NCI-H345 treated with DMSO at 0.1 percent for 48 hours (cell line): ENCODE measurements around the gene ZNF189.

ENCODE experiments used
- DNase-seq: peaks from one replicate; lab custom pipeline; 2025; ENCODE audit not compliant: unreplicated experiment; lab: John Stamatoyannopoulos, UW

Gene ZNF189

DNA sequence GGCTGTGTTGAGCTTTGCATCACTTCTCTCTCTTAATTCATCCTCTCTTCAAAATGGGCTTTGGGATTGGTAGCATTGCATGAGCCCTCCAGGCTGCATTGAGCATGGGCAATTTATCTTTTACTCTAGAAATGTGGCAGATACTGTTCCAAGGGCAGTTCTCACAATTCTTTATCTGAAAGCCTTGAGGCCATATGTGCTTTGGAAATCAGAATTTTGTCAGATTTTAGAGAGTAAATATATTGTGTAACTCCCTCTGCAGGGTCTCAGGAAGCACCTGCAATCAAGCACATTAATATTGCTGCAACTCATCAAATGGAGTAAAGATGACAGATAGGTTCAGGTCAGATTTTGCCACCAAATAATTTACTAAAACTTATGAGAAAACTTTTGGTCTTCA lies 19.3 kb downstream of the ZNF189 start:
- DNase-seq: no peak

DNA sequence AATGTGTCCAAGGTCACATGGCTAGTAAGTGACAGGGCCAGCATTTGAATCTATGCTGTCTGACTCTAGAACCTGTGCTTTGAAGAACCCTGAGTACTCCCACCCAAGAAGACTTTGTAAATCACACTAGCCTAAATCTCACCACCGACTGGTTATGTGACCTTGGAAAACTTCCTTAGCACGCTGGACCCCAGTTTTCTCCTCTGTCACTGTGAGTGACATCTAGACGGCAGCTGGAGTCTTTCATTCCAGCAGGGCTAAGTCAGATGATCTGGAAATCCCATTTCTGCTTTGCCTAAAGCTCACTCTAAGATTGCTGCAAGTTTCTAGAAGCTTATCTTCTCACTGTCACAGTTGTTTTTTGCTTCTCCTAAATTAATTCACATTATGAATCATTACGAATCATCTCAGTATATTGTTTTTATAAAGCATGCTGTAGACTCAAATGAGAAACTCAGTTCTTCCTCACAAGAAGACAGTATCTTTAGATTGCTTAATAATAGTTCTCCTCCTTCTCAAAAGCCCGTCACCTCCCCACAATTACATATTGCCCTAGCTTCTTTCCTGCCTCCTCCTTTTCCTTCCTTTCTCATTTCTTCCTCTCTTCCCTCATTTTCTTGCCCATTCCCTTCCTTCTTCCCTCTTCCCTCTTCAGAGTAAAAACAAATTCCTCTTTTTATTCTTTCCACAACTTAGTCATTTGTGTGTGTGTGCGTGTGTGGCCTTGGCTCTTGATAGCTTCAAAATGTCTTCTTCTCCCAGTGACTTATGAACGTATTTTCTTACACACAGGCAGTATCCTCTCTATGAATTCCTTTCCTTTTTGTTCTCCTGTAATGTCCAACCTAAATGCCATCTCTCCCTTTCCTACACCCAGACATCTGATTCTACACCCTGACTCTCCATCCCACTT lies 20.1 kb downstream of the ZNF189 start:
- DNase-seq: no peak

DNA sequence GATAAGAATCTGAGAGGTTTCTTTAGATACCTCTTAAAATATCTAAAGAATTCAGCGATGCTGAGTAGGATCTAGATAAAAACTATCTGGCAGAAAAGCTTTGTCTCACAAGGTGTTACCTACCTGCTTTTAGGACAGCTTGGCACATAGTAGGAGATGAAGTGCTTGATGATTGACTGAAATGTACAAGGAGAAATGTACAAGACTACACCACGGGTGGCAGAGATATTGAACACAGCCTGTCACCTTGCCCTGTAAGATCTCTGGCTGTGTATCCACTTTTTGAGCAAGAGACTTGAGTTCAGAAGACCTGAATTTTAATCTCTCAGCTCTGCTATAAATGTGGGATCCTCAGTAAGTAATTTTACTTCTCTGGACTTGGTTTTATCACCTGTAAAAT lies 21.2 kb downstream of the ZNF189 start:
- DNase-seq: no peak

DNA sequence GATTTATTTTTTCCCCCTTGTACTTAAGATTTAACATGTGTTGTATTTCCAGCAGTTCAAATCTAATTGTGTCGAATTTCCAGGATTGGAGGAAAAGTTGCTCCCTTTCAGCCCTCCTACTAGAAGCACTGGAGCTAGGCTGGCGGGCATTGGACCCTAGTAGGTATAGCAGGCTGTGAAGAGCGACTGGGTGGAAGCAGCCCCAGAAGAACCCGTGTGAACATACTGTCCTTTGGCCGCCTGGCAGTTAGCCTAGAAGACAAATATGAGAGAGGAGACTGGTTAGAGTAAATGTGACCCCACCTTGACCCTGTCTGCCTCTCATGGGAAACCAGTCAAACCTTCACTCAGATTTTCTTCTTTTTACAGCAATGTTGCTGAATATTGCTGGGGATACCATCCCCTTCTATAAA lies 23.0 kb downstream of the ZNF189 start:
- no peak for DNase-seq

DNA sequence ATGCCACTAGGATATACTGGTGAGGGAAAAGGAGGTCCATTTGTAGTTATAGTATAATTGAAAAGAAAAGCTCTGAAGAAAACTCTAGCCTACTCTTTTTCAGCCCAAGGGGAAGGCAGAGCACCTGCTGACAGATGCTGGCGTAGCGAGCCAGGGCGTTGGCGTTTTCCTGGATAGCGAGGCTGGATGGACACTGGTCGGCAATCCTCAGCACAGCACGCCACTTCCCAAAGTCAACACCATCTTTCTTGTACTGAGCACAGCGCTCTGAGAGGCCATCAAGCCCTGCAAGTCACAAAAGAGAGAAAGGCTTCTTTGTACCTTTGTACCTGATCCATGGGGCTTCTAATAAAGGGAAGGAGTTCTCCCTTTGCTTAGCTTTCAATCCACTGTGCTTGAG lies 28.7 kb downstream of the ZNF189 start:
- no peak for DNase-seq

DNA sequence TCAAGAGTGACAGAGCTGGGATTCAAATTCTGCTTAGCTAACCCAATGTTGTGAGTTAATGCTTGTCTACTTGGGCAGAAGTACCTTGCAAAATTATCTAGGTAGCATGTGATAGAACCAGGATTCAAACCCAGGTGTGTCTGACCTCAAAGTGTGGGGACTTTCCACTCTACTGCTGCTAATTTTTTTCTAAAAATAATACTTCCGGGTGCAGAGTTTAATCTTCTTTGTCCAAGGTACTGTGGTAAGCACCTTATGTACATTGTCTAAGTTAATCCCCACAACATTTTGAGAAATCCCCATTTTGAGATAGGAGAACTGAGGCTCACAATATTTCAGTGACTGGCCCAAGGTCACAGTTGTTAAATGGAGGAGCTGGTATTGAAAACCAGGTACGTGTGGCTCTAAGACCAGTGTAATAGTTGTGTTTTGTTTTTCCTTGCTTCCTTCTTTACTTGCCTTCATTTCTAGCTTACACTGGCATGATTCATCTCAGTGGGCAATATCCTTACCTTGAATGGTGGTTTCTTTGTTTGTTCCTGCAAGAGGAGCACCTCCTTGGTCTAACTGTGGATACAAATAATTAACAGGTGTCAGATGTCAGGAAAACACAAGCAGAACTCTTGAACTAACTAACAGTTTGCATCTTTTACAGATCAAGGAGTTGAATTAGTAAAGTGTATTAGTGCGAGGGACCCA lies 29.5 kb downstream of the ZNF189 start:
- no peak for DNase-seq

DNA sequence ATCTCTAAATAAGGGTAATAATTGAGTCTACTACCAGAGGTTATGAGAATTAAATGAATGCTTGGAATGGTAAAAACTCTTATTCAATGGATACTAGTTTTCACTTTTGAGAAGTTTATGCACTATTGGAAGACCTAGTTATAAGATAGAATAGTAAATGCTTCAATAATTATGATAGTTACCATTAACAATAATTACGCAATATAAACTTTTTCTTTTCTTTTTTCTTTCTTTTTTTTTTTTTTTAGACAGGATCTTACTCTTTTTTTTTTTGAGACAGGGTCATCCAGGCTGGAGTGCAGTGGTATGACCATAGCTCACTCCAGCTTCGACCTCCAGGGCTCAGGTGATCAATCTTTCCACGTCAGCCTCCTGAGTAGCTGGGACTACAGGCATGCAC lies 30.3 kb downstream of the ZNF189 start:
- DNase-seq: no peak

DNA sequence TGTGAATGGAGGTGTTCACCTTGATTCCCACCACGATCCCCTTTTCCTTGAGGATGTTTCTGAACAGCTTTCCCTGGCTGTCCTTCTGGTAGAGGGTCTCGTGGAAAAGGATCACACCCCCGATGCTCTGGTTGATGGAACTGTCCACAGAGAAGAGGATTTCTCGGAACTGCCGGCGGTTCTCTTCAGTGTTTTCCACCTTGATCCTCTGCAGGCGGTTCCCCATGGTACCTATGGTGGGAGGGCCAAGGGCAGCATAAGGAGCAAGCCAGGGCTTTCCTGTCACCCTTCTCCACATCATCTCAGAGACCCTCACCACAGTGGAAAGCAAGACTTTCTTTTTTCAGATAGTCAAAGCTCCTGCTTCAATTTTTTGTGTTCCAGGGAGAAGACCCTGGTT lies 31.1 kb downstream of the ZNF189 start:
- DNase-seq: no peak

DNA sequence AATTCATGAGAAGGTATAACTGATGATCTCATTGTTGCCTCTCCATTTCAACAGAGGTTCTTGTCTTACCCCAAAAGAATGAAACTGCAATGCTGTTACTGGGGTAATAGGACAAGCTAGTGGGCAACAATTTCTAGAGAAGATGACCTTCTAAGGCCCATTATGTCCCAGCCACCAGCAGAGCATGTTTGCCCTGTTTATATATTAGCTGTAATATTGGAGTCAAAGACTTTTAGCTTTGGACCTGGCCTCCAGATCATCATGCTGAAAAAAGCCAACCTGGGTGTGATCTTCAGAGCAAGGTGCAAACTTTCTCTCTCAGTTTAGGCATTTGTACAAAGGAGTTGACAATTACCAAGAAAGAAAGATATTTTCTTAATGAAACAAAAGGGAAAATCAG lies 33.5 kb downstream of the ZNF189 start:
- no peak for DNase-seq

DNA sequence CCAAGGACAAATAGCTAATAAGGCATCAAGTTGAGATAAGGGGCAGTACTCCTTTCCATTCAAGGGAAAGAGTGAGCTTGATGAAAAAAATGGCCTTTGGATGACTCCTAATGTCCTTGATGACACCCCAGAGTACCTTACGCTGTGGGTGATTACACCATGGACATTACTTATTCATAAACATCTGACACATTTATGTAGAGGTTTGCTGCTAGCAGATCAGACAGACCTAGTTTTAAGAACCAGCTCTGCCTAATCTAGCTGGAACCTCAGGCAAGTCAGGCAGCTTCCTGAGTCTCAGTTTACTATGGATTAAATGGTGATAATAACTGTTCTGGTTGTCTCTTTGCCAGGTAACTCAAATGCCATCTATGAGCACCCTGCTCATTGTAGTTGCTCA lies 34.1 kb downstream of the ZNF189 start:
- no peak for DNase-seq

DNA sequence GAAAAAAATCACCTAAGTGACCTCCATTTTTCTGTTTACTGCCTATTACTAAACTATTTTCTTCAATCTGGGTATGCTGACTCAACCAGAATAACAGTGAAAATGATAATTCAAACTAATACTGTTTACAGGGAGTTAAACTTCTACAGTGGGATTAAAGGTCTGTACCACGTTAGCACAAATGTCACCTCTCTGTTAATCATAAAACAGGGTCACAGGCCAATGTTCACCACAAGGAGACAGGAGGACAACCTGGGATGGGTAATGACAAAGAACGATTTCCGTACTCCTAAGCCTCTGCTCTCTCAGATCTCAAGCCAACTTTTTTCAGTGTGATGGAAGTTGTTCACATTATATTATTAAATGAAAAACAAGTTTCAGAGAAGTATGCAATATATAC lies 34.6 kb downstream of the ZNF189 start:
- DNase-seq: no peak

DNA sequence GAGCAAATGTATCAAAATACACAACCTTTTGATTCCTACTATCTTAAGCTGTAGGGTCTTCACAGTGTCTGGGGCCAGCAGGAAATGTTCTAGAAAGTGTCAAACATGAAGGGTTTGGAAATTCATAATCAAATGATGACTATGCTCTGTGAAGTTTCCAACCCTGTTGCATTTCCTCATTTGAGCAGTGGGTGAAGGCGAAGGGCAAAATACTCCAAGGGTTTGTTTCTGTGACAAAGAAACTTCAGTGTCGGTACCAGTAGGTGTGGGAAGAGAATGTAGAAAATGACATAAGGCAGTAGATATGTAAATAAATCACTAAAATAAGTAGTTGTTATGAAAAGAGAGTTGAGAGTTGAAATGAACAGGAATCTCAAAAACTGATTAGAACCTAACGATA lies 36.3 kb downstream of the ZNF189 start:
- DNase-seq: no peak

DNA sequence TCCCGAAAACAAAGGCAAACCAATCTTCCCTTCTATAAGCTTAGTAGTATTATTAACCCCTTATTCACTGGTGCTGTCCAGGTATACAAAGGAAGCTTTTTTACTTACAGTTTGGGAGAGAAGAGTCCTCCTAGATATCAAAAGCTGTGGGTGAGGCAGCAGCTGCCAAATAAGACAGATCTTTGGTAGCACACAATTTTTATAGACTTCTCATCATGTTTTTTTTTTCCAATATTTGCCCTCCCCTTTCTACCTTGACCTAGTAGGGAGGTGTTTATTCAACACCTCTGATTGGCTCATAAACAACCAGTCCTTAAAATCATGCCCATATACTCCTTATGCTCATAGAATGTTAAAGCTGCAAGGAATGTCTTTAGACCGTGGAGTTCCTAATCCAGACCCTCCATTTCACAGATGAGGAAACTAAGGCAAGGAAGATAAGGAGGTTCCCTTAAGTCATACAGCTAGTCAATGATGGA lies 37.0 kb downstream of the ZNF189 start, which contains the start of gene ALDOB:
Gene ALDOB (minus strand): TSS at position 174 of the 479 bp plus-strand sequence. CDS start 4,887 bp downstream, outside the sequence.
- no peak for DNase-seq

DNA sequence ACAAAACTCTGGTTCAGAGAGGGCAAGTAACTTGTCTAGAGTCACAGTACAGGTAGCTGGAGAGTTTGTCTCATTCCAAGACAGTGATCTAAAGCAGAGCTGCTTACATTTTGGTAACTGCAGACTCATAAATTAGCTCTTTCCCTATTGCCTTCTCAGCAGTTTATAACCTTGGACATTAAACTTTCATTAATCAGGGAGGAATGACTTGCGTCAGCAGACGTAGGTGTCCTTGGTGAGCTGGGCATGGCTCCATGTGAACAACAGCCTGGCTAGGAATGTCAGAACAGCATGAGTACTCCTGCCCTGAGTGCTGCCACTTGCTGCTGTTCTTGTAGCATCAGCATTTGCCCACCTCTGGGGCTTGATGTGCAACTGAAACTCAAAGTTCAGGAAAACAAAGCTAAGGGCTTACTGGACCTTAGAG lies 39.2 kb downstream of the ZNF189 start:
- DNase-seq: no peak

DNA sequence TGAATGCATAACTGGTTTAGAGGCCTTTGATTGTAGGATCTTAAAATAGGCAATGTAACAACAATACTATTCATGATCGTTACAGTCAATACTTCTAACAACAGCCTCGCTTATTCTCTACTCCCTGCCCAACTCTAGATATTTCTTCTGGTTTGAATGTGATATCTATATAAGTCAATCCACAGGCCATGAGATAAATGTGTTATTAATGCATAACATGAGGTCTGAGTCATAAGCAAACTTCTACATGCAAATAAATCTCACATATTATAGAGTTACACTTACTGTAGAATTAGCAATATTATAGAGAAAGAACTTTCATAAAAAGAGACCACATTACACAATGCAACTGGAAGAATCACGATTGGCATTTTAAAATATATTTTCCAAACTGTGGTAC lies 39.9 kb downstream of the ZNF189 start:
- DNase-seq: no peak

DNA sequence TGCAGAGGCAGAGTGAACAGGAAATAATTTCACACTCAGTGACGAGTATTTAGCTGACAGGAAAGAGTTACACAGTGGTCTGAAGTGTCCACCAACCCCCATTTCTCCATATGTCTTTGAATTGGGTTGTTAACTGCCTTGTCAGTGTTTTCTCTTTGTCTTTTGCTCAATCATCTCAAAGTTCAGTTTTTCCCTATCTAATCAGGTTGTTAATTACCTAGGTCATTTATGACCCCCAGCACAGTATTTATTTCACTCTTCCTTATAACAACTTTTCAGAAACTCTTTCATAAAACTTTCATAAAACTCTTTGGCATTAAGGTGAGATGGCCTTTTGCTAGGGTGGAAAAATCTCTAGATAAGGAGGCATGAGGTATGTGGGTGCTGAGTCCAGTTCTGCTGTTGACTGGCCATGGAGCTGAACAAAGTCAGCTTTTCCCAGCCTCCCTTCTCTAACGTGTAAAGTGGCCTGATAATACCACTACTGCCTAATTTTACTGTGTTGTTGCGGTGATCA lies 42.1 kb downstream of the ZNF189 start:
- no peak for DNase-seq

DNA sequence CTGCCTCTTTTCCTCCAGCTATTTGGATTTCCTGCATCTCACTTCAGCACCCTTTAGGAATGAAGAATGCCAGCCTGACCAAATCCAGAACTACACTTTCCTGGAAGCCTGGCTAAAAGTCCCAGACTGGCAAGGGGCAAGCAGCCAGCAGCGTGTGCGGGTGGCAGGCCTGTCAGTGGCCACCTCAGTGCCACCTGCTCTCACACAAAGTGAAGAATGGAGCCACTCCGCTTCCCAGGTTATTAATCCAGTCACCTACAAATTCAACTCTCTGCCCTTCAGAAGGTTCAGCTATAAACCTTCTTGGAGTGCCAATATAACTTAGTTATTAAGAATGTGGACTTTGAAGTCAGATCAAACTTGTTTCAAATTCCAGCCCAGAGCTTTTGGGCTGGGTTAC lies 43.7 kb downstream of the ZNF189 start:
- DNase-seq: no peak

DNA sequence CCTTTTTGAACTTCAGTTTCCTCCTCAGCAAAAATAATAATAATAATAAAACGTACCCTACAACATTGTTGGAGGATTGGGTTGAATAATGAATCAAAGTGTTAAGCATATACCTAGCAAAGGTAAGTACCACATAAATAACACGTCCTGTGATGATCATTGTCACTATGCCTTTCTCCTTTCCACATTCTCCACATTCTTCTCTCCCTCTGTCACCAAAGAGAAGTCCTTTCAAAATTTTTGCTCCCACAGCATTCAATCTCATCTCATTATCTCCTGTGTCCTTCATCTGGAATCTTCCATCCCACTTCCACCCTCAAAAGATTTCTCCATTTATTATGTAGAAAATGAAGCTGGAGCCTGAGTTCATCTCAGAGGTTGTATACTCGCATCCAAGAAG lies 44.1 kb downstream of the ZNF189 start:
- DNase-seq: no peak

DNA sequence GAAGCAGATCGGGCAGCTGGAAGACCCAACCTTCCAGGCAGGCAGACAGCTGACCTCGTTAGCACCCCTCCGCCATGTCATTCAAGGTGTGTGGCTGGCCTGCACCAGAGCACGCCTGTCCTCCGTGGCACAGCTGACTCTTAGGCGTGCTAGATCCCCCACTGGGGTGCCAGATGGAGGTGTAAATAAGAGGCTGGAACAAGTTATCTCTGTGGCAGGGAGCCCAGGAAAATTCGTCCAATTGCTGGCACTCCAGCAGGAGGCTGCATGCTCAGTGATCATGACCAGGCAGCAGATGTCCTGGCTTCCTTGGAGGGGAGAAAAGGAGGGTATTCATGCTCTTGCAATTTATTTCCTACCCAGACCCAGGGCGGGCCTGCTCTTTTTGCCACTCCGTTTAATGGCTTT lies 44.7 kb downstream of the ZNF189 start:
- peak; percentile 38 for DNase-seq

DNA sequence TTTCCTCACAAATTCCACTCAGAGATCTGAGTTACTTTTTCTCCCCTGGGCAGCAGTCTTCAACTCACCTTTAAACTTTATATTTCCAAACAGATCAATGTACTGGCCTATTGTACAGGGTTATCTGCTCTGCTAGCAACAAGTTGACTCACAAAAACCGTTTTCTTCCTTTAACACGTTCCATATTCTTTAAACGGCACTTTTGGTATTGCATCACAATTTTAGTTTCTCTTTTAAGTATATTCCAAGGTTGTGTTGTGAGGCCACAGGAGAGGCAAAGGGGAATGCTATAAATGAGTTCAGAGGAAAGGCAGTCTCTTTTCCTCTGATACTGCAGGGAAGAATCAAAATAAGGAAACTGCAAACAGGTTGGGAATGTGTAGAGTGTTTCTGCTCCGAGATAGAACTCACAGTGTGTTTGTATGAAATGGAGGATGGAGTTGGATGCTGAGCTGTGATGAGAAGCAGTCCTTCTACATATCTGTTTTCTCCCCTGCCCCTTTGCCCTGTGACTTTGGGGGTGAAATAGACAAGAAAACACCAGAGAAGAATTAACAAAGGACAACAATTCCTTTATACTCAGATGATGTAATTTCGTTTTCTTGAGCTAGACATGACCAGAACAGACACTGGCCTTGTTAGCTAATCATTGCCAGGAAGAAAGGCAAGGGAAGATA lies 46.8 kb downstream of the ZNF189 start:
- no peak for DNase-seq

DNA sequence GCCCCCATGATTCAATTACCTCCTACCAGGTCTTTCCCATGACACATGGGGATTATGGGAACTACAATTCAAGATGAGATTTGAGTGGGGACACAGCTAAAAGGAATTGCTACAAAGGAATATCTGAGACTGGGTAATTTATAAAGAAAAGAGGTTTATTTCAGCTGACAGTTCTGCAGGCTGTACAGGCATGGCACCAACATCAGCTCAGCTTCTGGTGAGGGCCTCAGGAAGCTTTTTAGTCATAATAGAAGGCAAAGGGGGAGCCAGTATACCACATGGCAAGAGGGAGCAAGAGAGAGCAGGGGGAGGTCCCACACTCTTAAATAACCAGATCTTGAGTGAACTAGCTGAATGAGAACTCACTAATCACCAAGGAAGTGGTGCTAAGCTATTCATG lies 48.1 kb downstream of the ZNF189 start:
- DNase-seq: no peak
